Measurements from ENCODE around the gene UGT1A4.

Gene UGT1A4

DNA sequence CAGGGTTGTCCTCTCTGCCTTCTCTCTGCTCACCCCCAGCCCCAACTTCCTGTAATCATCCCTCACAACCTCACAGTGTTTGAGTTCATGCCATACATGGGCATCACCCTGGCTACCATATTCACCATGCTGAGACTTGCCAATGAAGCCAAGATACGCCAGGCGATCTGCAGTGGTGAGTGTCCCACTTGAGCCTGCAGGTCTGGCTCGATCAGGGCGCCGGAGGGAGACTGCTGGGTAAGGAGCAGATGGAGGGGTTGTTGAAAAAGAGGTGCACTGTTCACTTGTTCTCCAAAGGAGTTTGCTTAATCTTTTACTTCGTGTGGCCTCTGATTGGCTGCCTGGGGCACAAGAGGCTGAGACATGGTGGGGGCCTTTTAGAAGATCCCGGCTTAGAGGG, 74.2 kb downstream of the UGT1A4 start:
- DNase-seq = no peak

DNA sequence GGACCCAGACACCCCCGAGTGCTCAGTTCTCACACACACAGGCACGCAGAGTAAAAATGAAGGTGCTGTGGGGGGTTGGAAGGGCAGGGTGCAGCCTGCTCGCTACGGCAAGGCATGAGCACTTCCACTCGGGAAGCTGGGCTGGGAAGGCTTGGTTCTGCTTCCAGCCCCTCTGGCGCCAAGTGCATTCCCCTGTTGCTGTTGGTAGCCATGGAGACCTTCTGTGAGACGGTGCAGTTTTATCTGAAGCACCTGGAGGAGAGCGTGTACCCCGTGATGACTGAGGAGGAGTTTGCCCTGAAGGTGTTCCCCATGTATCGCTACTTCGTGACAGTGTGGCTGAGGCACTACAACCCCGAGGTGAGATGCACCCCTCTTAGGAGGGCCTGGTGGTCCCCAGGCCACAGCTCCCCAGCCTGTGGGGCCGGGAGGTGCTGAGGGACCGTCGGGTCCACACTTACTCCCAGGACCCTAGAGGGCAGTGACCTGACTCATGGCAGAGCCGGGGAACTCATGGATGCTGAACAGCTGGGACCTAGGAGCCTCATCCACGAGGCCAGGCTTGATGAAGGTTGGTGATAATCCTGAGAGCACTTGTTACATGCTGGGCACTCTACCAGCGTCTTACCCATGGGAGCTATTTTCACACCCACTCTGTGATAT, 75.1 kb downstream of the UGT1A4 start:
- DNase-seq = no peak

DNA sequence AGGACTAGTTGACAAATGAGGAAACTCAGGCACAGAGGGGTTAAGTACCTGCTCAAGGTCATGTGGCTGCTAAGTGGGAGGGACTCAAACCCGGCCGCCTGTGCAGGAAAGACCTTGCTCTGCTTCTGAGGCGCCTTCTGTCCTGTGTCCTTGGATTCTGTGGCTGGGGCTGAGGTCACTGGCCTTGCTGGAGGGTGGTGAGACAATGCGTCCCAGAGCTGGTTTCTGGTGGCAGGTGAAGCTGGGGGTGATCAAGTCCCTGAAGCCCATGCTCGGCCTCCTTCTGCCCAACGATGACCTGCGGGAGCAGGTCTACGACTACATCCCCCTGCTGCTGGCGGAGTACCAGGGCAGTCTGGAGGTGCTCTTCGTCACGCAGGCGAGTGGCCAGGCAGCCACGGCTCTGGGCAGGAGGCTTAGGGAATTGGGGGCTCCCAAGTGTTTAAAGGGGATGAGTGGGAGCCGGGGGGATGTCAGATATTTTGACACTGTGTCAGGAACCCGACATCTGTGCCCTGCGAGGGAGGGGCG, 75.7 kb downstream of the UGT1A4 start:
- DNase-seq = no peak

DNA sequence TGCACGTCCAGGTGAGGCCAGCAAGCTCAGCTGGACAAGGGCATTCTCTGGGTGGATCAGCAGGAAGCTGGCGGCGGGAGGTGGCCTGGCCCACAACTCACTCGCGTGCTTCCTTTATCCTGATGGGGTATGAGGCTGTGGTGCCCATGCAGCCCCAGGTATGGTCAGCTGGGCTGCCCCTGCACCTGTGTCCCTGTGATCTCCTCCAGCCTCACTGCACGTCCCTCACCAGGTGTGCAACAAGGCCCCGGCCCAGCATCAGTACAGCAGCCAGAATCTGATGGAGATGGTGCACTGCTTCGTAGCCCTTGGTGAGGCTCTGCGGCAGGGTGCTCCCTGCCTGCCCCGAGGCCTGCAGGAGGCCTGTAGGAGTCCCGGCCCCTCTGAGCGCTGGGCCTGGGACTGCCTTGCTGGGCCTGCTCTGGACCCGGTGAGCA, 77.2 kb downstream of the UGT1A4 start:
- no peak for DNase-seq

DNA sequence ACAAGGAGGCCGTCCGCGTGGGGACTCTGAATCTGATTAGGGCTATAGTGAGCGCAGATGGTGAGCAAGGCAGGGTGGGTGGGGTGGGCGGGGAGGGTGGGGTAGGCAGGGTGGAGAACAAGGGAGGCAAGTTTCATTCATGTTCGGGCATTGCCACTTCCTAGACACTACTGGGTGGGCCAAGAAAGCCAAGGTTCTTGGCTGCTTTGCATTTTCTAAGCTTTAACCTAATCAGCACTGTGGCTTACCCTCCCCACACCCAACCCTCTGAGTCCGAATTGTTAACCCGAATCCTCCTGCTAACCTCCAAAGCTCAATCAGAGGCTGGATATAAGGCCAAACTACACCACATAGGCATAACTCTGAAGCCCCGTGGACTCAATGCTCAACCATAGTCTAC, 77.7 kb downstream of the UGT1A4 start:
- DNase-seq = no peak

DNA sequence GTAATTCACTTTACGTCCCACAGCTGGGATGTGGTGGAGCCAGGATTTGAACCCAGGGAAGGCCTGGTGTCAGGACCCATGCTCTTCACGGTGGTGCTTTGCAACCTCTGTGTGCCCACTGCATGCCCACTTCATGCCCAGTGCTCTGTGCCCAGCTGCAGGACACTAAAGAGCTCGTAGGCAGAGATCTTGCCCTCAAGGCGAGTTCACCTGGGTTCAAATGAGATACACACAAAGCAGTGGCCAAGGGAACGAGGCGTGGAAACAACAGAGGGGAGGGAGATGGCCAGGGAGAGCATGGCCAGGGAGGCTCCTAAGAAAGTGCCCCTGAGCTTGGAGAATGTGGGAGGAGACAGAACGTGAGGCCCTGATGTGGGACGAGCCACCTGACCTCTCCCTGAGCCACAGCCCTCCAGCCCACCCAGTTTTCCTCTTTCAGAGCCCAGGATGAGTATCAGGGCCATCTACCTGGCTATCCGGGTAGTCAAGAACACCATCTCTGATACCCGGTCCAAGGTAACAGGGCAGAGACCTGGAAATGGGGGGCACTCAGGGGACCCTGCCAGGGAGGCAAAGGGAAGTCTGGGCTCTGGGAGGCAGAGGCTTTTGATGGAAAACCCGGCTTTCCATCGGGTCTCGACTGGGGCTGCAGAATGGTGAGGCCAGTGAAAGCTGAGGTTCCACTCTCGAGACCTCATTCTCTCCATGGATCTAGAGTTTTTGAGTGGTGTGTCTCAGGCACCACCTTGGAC, 80.0 kb downstream of the UGT1A4 start:
- no peak for DNase-seq

DNA sequence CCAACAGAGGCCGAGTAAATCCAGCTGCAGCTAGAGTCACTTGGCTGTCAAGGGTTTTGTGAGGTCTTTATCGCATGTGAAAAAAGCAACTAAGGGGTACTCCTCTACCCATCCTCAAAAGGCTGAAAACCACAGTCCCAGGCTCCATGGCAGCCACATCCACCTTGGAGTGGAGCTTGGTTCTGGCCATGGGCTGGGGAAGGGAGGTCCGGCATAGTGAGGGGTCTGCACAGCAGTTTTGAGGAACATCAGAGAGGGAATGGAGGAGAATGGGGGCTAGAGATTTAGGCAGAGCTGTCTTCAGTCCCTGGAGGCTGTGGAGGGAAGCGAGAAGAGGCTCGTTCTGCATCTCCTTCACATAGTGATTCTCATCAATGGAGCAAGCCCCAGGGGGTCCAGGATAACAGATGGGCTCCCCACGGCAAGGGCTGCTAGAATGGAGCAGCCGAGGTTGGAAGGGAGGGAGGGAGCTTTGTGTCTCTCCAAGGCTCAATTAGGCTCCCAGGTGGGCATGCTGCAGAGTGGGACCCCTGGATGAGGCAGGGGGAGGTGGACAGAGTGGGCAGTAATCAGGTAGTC, 80.6 kb downstream of the UGT1A4 start:
- peak; percentile 10 for DNase-seq

DNA sequence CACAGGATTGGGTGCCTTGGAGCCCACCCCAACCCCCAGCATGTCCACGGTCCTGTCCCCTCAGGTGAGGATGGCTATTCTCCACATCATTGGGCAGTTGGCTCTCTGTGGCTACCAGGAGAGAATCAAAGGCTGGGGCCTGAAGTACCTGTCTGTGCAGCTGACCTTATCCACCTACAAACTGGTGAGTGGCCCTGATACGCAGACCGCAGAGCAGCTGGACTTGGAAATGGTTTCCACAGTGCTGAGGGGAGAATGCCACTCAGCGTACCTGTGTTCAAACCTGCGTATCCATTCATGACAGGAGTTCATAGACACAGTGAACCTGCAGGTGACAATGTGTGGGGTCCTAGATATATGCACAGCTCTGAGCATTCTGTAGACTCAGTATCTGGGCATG, 81.2 kb downstream of the UGT1A4 start:
- no peak for DNase-seq

DNA sequence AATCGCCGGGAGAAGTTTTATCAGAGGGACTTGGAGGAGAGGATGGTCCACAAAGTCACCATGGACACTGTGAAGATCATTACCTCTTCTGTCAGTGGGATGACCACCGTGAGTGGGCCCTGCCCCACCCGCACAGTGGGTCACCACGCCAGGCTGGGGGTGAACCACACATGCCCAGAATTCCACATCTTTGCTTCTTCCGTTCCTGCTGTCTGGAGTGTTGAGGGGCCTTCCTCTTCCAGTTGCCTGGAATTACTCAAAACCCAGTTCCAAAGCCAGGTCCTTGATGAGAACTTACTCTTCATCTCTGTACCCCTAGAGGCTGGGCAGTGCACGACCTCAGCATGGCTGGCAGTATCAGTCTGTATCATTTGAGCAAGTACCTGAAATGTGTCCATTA, 81.7 kb downstream of the UGT1A4 start:
- DNase-seq = no peak

DNA sequence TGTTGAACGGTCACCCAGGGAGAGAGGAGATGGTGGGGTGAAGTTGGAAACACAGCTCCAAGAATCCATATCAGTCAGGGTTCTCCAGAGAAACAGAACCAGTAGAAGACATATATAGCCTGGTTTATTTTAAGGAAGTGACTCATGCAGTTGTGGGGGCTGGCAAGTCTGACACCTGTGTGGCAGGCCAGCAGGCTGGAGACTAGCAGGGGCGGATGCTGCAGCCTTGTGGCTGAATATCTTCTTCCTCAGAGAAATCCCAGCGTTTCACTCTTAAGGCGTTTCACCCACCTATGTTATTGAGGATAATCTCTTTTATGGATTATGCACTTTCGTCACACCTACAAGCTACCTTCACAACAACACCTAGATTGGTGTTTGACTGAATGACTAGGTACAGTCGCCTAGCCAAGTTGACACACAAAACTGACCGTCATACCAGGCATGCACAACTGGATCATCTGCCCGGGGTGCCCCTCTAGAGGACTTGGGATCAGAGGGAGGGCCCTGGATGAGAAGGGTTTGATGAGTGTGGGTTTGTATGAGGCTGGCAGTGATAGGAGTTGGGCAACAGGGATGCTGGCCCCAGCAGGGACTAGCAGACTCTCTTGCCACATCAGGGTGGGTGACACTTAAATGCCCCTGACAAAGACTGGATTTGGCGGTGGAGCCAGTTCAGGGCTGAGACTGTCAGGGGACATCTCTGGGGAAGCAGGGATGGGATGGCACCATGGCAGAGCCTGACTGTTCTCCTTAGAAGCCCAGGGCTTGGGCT, 83.0 kb downstream of the UGT1A4 start:
- DNase-seq = no peak

DNA sequence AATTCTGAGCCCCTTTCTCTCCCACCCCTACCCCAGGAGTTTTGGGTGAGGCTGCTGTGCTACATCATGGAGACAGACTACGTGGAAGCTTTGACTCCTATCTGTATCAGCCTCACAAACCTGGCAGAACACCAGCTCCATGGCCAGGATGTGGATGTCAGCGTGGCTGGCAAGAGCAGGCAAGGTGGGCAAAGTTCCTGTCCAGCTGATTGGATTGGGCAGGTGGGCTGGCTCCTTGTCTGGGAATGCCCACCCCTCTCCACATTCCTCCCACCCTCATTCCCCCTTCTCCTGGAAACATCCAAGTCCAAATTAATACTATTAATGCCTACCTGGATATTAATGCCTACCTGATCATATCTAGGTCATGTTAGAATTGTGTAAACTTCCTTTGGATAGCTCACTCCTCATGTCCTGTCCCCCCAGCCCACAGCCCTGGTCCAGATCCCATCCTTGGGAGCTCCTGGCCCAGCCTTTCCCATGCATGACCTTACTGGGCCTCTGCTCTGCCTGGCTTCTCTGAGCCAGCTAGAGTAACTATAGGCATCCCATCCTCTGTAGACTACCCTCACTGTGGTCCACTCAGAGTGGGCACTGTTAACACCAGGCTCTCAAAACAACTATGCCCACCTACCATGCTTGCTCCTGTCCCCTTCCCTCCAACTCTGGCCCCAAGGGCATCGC, 83.7 kb downstream of the UGT1A4 start:
- no peak for DNase-seq

DNA sequence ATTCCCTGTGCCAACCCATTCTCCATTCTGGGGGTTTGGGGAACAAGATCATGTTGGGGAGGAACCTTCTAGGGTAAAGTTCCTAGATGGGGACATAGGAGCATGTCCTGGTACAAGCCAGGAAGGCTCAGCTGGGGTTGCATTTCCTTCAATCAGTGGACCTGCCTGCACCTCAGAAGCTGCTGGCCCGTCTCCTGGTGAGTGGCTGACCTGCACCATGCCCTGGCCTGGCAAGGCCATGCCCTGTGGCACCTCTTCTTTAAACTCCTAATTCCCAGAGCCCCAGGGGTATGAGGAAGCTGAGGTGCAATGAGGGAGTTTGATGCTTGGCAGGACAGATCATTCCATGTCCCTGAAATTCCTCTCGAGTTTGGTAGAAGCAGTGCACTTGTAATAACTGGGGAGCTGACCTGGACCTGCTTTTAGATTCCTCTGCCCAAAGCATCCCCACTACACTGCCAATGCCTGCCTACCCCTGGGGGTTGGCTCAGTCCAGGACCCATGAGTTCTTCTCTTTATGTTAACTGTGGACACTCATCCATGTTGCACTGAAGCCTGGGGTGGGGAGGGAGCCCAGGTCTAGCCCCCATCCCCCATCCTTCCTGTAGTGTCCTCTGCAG, 84.9 kb downstream of the UGT1A4 start:
- DNase-seq = no peak

DNA sequence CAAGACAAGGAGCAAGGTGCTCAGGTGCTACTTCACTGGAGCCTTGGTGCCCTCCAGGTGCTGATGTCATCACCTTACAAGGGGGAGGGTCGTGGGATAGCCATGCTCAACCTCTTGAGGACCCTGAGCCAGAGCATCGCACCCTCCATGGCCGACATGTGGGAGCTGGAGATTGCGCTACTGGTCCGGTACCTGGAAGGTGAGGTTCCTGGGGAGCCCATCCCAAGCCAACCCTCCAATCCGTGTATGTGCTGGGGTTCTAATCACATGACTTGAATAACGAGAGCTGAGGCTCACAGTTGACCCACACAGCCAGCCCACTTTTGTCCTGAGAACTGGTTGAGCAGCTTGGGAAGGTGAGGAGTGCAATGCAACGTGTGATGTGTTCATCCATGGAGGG, 85.5 kb downstream of the UGT1A4 start:
- no peak for DNase-seq

DNA sequence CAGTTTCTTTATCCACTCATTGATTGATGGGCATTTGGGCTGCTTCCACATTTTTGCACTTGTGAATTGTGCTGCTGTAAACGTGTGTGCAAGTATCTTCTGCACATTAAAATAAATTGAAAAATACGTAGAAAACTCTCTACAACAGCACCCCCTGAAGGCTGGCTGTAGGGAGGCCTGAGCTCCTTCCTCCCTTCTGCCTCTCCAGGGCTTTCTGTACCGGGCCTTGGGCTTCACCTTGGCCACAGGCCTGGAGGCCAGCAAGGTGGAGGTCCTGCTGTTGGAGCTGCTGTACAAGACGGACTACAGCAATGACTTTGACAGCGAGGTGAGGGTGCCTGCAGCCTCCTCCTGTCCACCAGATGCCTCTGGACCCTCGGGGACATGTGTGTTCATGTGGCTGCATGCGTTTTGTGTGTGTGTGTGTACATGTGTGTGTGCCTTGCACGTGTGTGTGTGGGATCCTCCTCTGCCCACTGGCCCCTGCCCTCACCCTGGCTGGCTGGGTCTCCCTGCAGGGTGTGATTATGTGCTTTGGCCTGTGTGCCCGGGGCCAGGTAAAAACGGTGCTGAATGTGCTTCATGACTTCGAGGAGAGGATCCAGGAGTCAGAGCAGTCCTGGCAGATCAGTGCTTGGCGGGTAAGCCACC, 88.8 kb downstream of the UGT1A4 start:
- no peak for DNase-seq

DNA sequence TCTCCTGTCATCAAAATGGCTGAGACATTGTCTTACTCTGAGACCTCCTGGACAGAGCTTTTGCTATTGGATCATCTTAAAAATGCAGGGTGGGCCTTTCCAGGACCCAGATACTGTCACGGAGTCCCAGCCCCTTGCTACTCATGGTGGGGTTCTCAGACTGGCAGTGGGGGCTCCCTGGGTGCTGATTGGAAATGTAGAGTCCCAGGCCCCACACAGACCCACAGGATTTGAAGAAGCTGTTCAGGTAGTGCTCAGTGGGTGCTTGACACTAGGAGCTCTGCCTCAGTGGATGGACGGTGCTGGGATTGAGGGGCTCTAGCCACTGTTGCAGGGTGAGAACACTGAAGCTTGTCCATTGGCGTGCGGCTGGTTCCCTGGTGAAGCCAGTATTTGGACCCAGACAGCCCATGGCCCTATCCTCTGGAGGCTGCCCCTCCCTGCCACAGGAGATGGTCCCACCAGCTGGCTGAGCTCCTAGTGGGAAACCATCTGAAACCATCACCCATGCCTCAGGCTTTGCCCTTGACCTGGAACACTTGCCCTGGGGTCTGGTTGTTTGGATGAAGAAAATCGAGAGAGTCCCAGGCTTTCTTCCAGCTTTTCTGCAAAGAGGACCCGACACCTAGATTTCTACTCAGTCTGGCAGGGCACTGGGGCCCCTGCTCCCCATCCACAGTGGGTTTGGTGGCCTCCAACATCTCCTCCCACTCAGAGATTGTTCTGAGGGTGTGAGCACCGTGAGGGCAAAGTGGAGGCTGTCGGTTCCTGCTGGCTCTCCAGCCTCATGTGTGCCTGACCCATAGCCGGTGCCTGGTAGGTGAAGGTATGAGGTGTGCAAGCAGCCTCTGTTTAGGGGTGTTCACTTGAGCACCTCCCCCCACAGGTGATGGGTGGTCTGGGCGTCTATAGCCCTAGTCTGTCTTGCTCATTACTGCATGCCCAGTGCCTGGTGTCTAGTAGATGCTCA, 89.7 kb downstream of the UGT1A4 start:
- DNase-seq = no peak

DNA sequence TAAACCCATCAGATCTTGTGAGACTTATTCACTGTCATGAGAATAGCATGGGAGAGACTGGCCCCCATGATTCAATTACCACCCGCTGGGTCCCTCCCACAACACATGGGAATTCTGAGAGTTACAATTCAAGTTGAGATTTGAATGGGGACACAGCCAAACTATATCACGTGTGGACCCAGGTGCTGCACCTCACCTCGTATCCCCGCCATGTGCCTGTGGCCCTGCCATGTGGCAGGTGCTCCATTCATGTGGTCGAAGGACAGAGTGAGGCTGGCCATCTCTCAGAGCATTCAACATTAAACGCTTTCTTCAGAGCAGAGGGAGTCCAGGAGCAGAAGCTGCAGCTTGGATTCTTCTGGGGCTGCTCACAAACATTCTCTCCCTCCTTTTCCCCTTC, 91.8 kb downstream of the UGT1A4 start:
- no peak for DNase-seq

DNA sequence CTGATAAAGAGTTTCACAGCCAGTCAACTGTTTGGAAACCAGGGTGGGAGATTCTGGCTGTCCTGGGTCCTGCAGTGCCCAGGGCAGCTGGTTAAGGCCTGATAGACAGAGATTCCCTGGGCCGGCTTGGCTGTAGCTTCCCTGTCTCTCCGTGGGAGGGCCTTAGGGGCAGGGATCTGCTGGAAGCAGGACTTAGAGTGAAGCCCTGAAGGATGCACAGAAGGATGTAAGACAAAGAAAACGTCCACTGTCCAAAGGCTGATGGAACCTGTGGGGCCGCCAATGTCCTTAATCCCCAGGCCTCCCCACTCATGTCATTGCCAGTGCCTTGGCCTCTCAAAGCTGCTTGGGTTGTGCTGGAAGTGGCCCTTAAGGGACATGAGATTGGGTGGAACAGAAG, 92.6 kb downstream of the UGT1A4 start:
- no peak for DNase-seq

DNA sequence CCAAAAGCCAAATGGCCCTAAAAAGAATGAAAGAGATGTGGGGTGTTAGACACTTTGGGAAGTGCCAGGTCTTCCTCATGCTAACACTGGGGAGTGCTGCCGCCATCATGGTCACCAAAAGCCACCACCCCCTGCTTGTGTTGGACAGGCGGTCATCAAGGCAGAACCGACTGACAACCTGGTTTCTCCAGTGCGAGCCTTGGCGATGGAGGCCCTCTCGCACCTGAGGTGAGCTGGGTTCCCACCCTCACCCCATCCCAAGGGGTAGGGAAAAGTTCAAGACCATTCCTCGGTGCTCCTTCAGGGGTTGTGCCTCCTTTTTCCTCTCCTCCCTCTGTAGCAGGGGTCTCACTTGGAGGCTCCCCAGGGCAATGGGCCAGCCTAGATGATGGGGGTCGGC, 93.2 kb downstream of the UGT1A4 start:
- DNase-seq = no peak

DNA sequence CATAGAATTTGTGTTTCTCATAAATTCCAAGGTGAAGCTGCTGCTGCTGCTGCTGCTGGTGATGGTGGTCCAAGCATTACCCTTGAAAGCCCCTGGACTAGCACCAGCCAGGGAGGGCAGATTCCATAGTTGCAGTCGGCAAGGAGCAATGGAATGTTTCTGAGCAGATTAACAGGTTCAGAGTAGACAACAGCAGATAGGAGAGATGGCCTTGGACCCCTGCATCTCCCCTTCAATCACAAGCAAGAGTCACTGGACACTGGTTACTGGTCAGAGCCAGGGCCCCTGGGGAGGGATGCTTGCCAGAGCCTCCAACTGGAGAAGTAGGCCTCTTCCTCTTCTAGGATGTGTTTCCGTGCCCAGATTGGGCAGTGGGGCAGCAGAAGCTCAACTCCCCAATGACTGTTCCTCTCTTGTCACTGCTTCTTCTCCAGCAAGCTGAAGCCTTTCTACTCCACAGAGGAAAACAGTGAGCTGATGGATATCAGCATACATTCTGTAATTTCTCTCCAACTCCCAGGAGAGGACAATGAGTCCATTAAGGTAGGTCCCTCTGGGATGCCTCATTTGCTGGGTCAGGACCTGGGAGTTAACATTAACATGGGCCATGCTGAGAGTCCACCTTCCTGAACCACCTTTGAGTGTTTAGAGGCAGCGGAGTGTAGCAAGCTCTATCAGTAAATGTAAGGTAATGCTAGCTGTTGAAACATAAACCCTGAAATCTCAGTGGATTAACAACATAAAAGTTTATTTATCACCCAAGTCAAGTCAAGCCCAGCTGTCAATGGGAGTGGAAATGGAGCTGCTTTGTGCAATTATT, 94.9 kb downstream of the UGT1A4 start:
- no peak for DNase-seq
